ENCODE data around the gene SLC28A1.

- TF ChIP-seq CTCF (IDR thresholded peaks at IDR 0.05) (no peak), POLR2AphosphoS5 (IDR thresholded peaks at IDR 0.05) (no peak)
Measured at GRCh38 chr15:84940399-84940798, 55.9 kb downstream of the SLC28A1 start.
